ENCODE data around the gene SGK2. TPM values are rescaled to one million over a fixed set of nuclear protein-coding genes. Genes with fewer than 3 reads are reported as not detected.

SGK2 gene
- polyA plus RNA-seq = under 1 TPM; 0.26 to 0.73 TPM

- Histone ChIP-seq H3K9me3 (ENCODE audit: control insufficient read depth in 2 of 2, insufficient read depth in 1 of 2, low read depth in 1 of 2, low read length in 1 of 2) (no peaks in the 10 kb centered on the region), H3K4me3 (ENCODE audit: low read depth in 1 of 2, low read length in 2 of 2) (no peak within 1 kb of the TSS), H3K36me3 (ENCODE audit: control insufficient read depth in 2 of 2, insufficient read depth in 2 of 2, low read length in 1 of 2) (no peaks in the 10 kb centered on the region), H3K27ac (ENCODE audit: low read depth in 2 of 2, low read length in 1 of 2) (no peak within 1 kb of the TSS), H3K4me1 (ENCODE audit: control insufficient read depth in 2 of 2, insufficient read depth in 2 of 2, low read length in 1 of 2) (no peaks in the 10 kb centered on the region), H3K27me3 (ENCODE audit: control insufficient read depth in 1 of 2, insufficient read depth in 2 of 2, low read length in 2 of 2) (no peaks in the 10 kb centered on the region)
- WGBS, 2 donors = 58 to 77% methylated on average over 12 of the region's 12 CpGs
Observed at GRCh38 chr20:43558412-43559146, at the start of gene SGK2. SGK2 (plus strand) TSS chr20:43559027; CDS start chr20:43566496, 7,469 bp downstream.

GRCh38 chr20:43511879-43512278, 46.9 kb upstream of the SGK2 start:
- 79 to 87% methylated on average over 1 of the region's 1 CpG for WGBS, 2 donors
- Histone ChIP-seq H3K27ac (ENCODE audit: low read depth in 2 of 2, low read length in 1 of 2) (no peak overlapping the region), H3K4me1 (ENCODE audit: control insufficient read depth in 2 of 2, insufficient read depth in 2 of 2, low read length in 1 of 2) (peaks cover 3 to 14% of the 10 kb centered on the region in 2 donors), H3K4me3 (ENCODE audit: low read depth in 1 of 2, low read length in 2 of 2) (no peak overlapping the region), H3K27me3 (ENCODE audit: control insufficient read depth in 1 of 2, insufficient read depth in 2 of 2, low read length in 2 of 2) (no peaks in the 10 kb centered on the region), H3K36me3 (ENCODE audit: control insufficient read depth in 2 of 2, insufficient read depth in 2 of 2, low read length in 1 of 2) (no peaks in the 10 kb centered on the region), H3K9me3 (ENCODE audit: control insufficient read depth in 2 of 2, insufficient read depth in 1 of 2, low read depth in 1 of 2, low read length in 1 of 2) (no peaks in the 10 kb centered on the region)

GRCh38 chr20:43513372-43513930, 45.4 kb upstream of the SGK2 start:
- Histone ChIP-seq H3K4me1 (ENCODE audit: control insufficient read depth in 2 of 2, insufficient read depth in 2 of 2, low read length in 1 of 2) (peaks cover 3 to 9% of the 10 kb centered on the region in 2 donors), H3K36me3 (ENCODE audit: control insufficient read depth in 2 of 2, insufficient read depth in 2 of 2, low read length in 1 of 2) (no peaks in the 10 kb centered on the region), H3K4me3 (ENCODE audit: low read depth in 1 of 2, low read length in 2 of 2) (peak overlapping the region; percentile 49 to 71), H3K27me3 (ENCODE audit: control insufficient read depth in 1 of 2, insufficient read depth in 2 of 2, low read length in 2 of 2) (no peaks in the 10 kb centered on the region), H3K9me3 (ENCODE audit: control insufficient read depth in 2 of 2, insufficient read depth in 1 of 2, low read depth in 1 of 2, low read length in 1 of 2) (no peaks in the 10 kb centered on the region), H3K27ac (ENCODE audit: low read depth in 2 of 2, low read length in 1 of 2) (peak overlapping the region; percentile 8 to 69)
- 58 to 60% methylated on average over 10 of the region's 10 CpGs for WGBS, 2 donors

- 37 to 49% methylated on average over 39 of the region's 39 CpGs for WGBS, 2 donors
- Histone ChIP-seq H3K27ac (ENCODE audit: low read depth in 2 of 2, low read length in 1 of 2) (peak overlapping the region; percentile 24 to 69), H3K9me3 (ENCODE audit: control insufficient read depth in 2 of 2, insufficient read depth in 1 of 2, low read depth in 1 of 2, low read length in 1 of 2) (no peaks in the 10 kb centered on the region), H3K4me3 (ENCODE audit: low read depth in 1 of 2, low read length in 2 of 2) (peak overlapping the region; percentile 49 to 71), H3K4me1 (ENCODE audit: control insufficient read depth in 2 of 2, insufficient read depth in 2 of 2, low read length in 1 of 2) (peaks cover 3 to 9% of the 10 kb centered on the region in 2 donors), H3K27me3 (ENCODE audit: control insufficient read depth in 1 of 2, insufficient read depth in 2 of 2, low read length in 2 of 2) (no peaks in the 10 kb centered on the region), H3K36me3 (ENCODE audit: control insufficient read depth in 2 of 2, insufficient read depth in 2 of 2, low read length in 1 of 2) (no peaks in the 10 kb centered on the region)
Observed at GRCh38 chr20:43513931-43514647, 44.7 kb upstream of the SGK2 start.

GRCh38 chr20:43514648-43514999, 44.2 kb upstream of the SGK2 start:
- Histone ChIP-seq H3K27ac (ENCODE audit: low read depth in 2 of 2, low read length in 1 of 2) (peak overlapping the region; percentile 24 to 28), H3K27me3 (ENCODE audit: control insufficient read depth in 1 of 2, insufficient read depth in 2 of 2, low read length in 2 of 2) (no peaks in the 10 kb centered on the region), H3K36me3 (ENCODE audit: control insufficient read depth in 2 of 2, insufficient read depth in 2 of 2, low read length in 1 of 2) (no peaks in the 10 kb centered on the region), H3K4me3 (ENCODE audit: low read depth in 1 of 2, low read length in 2 of 2) (peak overlapping the region; percentile 49 to 71), H3K4me1 (ENCODE audit: control insufficient read depth in 2 of 2, insufficient read depth in 2 of 2, low read length in 1 of 2) (peaks cover 3 to 9% of the 10 kb centered on the region in 2 donors), H3K9me3 (ENCODE audit: control insufficient read depth in 2 of 2, insufficient read depth in 1 of 2, low read depth in 1 of 2, low read length in 1 of 2) (no peaks in the 10 kb centered on the region)
- WGBS, 2 donors = 39 to 54% methylated on average over 23 to 27 of the region's 27 CpGs

- no peak overlapping the region for H3K4me3 ChIP-seq (ENCODE audit: low read depth in 1 of 2, low read length in 2 of 2)
- H3K36me3 ChIP-seq (ENCODE audit: control insufficient read depth in 2 of 2, insufficient read depth in 2 of 2, low read length in 1 of 2) = no peaks in the 10 kb centered on the region
- no peaks in the 10 kb centered on the region for H3K27me3 ChIP-seq (ENCODE audit: control insufficient read depth in 1 of 2, insufficient read depth in 2 of 2, low read length in 2 of 2)
- no peak overlapping the region for H3K27ac ChIP-seq (ENCODE audit: low read depth in 2 of 2, low read length in 1 of 2)
- no peaks in the 10 kb centered on the region for H3K9me3 ChIP-seq (ENCODE audit: control insufficient read depth in 2 of 2, insufficient read depth in 1 of 2, low read depth in 1 of 2, low read length in 1 of 2)
- peaks cover 3 to 9% of the 10 kb centered on the region in 2 donors for H3K4me1 ChIP-seq (ENCODE audit: control insufficient read depth in 2 of 2, insufficient read depth in 2 of 2, low read length in 1 of 2)
- WGBS, 2 donors = 77 to 79% methylated on average over 2 of the region's 2 CpGs
Observed at GRCh38 chr20:43515628-43516027, 43.2 kb upstream of the SGK2 start.

- no peaks in the 10 kb centered on the region for H3K9me3 ChIP-seq (ENCODE audit: control insufficient read depth in 2 of 2, insufficient read depth in 1 of 2, low read depth in 1 of 2, low read length in 1 of 2)
- peaks cover 3 to 9% of the 10 kb centered on the region in 2 donors for H3K4me1 ChIP-seq (ENCODE audit: control insufficient read depth in 2 of 2, insufficient read depth in 2 of 2, low read length in 1 of 2)
- H3K27me3 ChIP-seq (ENCODE audit: control insufficient read depth in 1 of 2, insufficient read depth in 2 of 2, low read length in 2 of 2) = no peaks in the 10 kb centered on the region
- H3K4me3 ChIP-seq (ENCODE audit: low read depth in 1 of 2, low read length in 2 of 2) = no peak overlapping the region
- H3K36me3 ChIP-seq (ENCODE audit: control insufficient read depth in 2 of 2, insufficient read depth in 2 of 2, low read length in 1 of 2) = no peaks in the 10 kb centered on the region
- WGBS, 2 donors = 94 to 95% methylated on average over 1 of the region's 1 CpG
- H3K27ac ChIP-seq (ENCODE audit: low read depth in 2 of 2, low read length in 1 of 2) = no peak overlapping the region
Observed at GRCh38 chr20:43516251-43516824, 42.5 kb upstream of the SGK2 start.

GRCh38 chr20:43520074-43520630, 38.7 kb upstream of the SGK2 start:
- no peaks in the 10 kb centered on the region for H3K27me3 ChIP-seq (ENCODE audit: control insufficient read depth in 1 of 2, insufficient read depth in 2 of 2, low read length in 2 of 2)
- 98 to 100% methylated on average over 1 of the region's 1 CpG for WGBS, 2 donors
- H3K27ac ChIP-seq (ENCODE audit: low read depth in 2 of 2, low read length in 1 of 2) = no peak overlapping the region
- peaks cover 0 to 2% of the 10 kb centered on the region in 2 donors for H3K4me1 ChIP-seq (ENCODE audit: control insufficient read depth in 2 of 2, insufficient read depth in 2 of 2, low read length in 1 of 2)
- H3K4me3 ChIP-seq (ENCODE audit: low read depth in 1 of 2, low read length in 2 of 2) = no peak overlapping the region
- no peaks in the 10 kb centered on the region for H3K36me3 ChIP-seq (ENCODE audit: control insufficient read depth in 2 of 2, insufficient read depth in 2 of 2, low read length in 1 of 2)
- H3K9me3 ChIP-seq (ENCODE audit: control insufficient read depth in 2 of 2, insufficient read depth in 1 of 2, low read depth in 1 of 2, low read length in 1 of 2) = no peaks in the 10 kb centered on the region

- Histone ChIP-seq H3K36me3 (ENCODE audit: control insufficient read depth in 2 of 2, insufficient read depth in 2 of 2, low read length in 1 of 2) (no peaks in the 10 kb centered on the region), H3K27ac (ENCODE audit: low read depth in 2 of 2, low read length in 1 of 2) (no peak overlapping the region), H3K27me3 (ENCODE audit: control insufficient read depth in 1 of 2, insufficient read depth in 2 of 2, low read length in 2 of 2) (no peaks in the 10 kb centered on the region), H3K9me3 (ENCODE audit: control insufficient read depth in 2 of 2, insufficient read depth in 1 of 2, low read depth in 1 of 2, low read length in 1 of 2) (no peaks in the 10 kb centered on the region), H3K4me3 (ENCODE audit: low read depth in 1 of 2, low read length in 2 of 2) (no peak overlapping the region), H3K4me1 (ENCODE audit: control insufficient read depth in 2 of 2, insufficient read depth in 2 of 2, low read length in 1 of 2) (no peaks in the 10 kb centered on the region)
- 54 to 81% methylated on average over 5 of the region's 5 CpGs for WGBS, 2 donors
Observed at GRCh38 chr20:43525021-43525420, 33.8 kb upstream of the SGK2 start.

Data from esophagus (tissue), 2 donors.